SJCRH30 (cell line): Measurements from ENCODE around the gene FES. TPM values are rescaled to one million over a fixed set of nuclear protein-coding genes. Genes with fewer than 3 reads are reported as not detected.

Experiments used
- DNase-seq, 2 experiments: peaks; one replicate each; pipeline ENCODE4 v3.0.0-alpha.2; 2015 to 2020
- H3K27ac ChIP-seq: fragments of 250-450 bp; sonication (Bioruptor Pico); 2 replicates; pipeline ENCODE4 v1.5.1; 2020; ENCODE audit warnings: mild to moderate bottlenecking, moderate library complexity
- H3K27me3 ChIP-seq: fragments of 250-450 bp; sonication (Bioruptor Pico); 2 replicates; pipeline ENCODE4 v1.5.1; 2020; ENCODE audit warnings: mild to moderate bottlenecking, moderate library complexity
- H3K36me3 ChIP-seq: fragments of 250-450 bp; sonication (Bioruptor Pico); 2 replicates; pipeline ENCODE4 v1.5.1; 2020; ENCODE audit warnings: mild to moderate bottlenecking, moderate library complexity
- H3K4me1 ChIP-seq: fragments of 250-450 bp; sonication (Bioruptor Pico); 2 replicates; pipeline ENCODE4 v1.5.1; 2020; ENCODE audit warnings: mild to moderate bottlenecking, moderate library complexity
- H3K4me3 ChIP-seq: fragments of 250-450 bp; sonication (Bioruptor Pico); 2 replicates; pipeline ENCODE4 v1.5.1; 2020; ENCODE audit warnings: mild to moderate bottlenecking, moderate library complexity
- H3K9me3 ChIP-seq: fragments of 250-450 bp; sonication (Bioruptor Pico); replicated peaks from 2 replicates; pipeline ENCODE4 v1.5.1; 2020; ENCODE audit warnings: mild to moderate bottlenecking, moderate library complexity
- total RNA-seq: library from RNA; depleted of rRNA; stranded (reverse); fragments of >200 nt; shearing (Covaris generic); gene quantifications from 2 replicates; pipeline ENCODE4 v1.2.3, GENCODE V29; 2014

The FES gene
- total RNA-seq, 1 experiment from 2014 or later = 1.1 TPM

DNA sequence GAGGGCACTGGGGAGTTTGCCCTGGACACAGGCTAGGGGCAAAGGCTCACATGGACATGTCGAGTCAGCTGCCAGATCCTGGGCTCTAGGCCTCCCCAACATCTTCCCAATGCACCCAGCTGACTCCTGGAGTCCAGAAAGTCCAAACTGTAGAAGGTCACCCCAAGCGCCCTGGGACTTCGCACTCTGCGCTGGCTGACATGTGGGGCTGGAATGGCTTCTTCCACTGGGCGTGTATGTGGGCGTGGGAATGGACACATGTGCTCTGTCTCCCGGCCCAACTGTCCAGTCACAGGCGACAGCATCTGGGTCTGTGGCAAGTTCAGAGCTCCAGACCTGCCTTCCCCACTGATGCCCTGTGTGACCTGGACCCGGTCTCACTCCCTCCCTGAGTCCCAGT, 29.2 kb upstream of the FES start:
- Histone ChIP-seq H3K27ac (no peak overlapping the region), H3K4me3 (no peak overlapping the region), H3K27me3 (no peaks in the 10 kb centered on the region; the same call in 1 of the 2 replicates), H3K36me3 (no peaks in the 10 kb centered on the region), H3K9me3 (no peaks in the 10 kb centered on the region), H3K4me1 (no peaks in the 10 kb centered on the region)
- no peak for DNase-seq

- DNase-seq = no peak
- Histone ChIP-seq H3K4me1 (no peaks in the 10 kb centered on the region; the same call in 1 of the 2 replicates), H3K36me3 (no peaks in the 10 kb centered on the region), H3K4me3 (no peak overlapping the region), H3K27ac (no peak overlapping the region), H3K27me3 (no peaks in the 10 kb centered on the region; the same call in 1 of the 2 replicates), H3K9me3 (no peaks in the 10 kb centered on the region)
These were observed 27.0 kb upstream of the FES start for GRCh38 chr15:90857337-90857736.

DNA sequence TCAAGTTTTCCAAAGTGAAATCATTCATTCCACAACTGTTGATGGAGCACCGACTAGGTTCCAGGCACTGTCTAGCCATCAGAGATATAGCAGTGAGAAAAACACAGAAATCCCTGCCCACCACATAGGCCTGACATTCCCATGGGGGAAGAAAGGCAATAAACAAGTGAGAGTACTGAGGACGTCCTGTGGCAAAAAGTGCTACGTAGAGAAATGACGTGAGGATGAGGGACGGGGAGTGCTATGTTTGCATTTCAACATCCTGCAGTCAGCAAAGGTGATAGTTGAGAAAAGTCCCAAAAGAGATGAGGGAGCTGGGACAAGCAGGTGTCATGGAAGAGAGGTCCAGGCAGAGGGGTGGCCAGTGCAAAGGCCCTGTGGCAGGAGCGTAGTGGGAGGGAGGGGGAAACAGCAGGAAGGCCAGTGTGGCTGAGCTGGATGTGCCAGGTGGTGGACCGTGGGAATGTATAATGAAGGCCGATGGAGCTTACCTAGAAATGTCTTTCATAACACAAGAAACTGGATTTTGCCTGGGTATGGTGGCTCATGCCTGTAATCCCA, 26.3 kb upstream of the FES start:
- Histone ChIP-seq H3K4me1 (no peaks in the 10 kb centered on the region; the same call in 1 of the 2 replicates), H3K36me3 (no peaks in the 10 kb centered on the region), H3K27me3 (no peaks in the 10 kb centered on the region; the same call in 1 of the 2 replicates), H3K9me3 (no peaks in the 10 kb centered on the region), H3K4me3 (no peak overlapping the region), H3K27ac (no peak overlapping the region)
- DNase-seq = no peak

GRCh38 chr15:90859234-90860131, 24.8 kb upstream of the FES start:
- no peak overlapping the region for H3K4me3 ChIP-seq
- no peaks in the 10 kb centered on the region; the same call in 1 of the 2 replicates for H3K4me1 ChIP-seq
- no peaks in the 10 kb centered on the region for H3K9me3 ChIP-seq
- DNase-seq = no peak
- H3K27me3 ChIP-seq = no peaks in the 10 kb centered on the region
- H3K27ac ChIP-seq = no peak overlapping the region
- no peaks in the 10 kb centered on the region for H3K36me3 ChIP-seq

DNA sequence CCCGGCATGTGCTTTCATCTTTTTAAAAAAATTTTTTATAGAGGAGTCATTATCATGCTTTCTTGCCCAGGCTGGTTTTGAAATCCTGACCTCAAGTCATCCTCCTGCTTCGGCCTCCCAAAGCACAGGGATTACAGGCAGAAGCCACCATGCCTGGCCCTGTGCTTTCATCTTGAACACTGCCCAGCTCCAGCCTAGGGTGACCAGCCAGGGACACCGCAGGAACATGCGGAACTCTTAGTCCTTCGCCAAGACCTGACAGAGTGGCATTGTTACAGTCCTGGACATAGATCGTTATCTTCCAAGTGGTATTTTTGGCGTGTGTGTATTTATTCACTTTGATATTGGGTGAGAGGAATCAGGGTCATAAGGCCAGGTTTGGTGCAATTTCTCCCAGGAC, 23.9 kb upstream of the FES start:
- no peak overlapping the region for H3K27ac ChIP-seq
- no peak overlapping the region for H3K4me3 ChIP-seq
- no peaks in the 10 kb centered on the region for H3K36me3 ChIP-seq
- no peaks in the 10 kb centered on the region for H3K27me3 ChIP-seq
- DNase-seq = no peak
- H3K4me1 ChIP-seq = peaks cover 5% of the 10 kb centered on the region; the same call in 1 of the 2 replicates
- no peaks in the 10 kb centered on the region for H3K9me3 ChIP-seq

- Histone ChIP-seq H3K27me3 (no peaks in the 10 kb centered on the region), H3K36me3 (no peaks in the 10 kb centered on the region), H3K27ac (no peak overlapping the region), H3K4me3 (no peak overlapping the region), H3K9me3 (no peaks in the 10 kb centered on the region), H3K4me1 (peaks cover 5% of the 10 kb centered on the region; the same call in 1 of the 2 replicates)
- DNase-seq = no peak
These were observed 23.2 kb upstream of the FES start for GRCh38 chr15:90860942-90861675.

DNA sequence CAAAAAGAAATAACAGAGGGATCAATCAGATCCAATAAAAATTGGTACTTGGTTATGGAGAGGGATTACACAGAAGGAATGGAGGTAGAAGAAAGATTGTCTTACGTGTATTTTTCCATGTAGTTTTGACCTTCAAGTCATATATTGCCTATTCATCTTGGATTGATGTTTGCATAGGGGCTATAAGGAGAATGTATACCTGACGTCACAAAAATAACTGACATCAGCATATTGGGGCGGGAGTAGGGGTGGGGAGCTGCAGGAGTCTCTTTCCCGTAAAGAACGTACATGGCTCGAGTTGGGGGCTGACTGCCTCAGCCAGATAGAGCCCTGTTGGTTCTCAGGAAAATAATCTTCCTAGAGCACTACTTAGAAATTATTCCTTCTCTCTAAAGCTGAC, 21.8 kb upstream of the FES start:
- Histone ChIP-seq H3K4me1 (peaks cover 5% of the 10 kb centered on the region; the same call in 1 of the 2 replicates), H3K4me3 (no peak overlapping the region), H3K36me3 (no peaks in the 10 kb centered on the region), H3K9me3 (no peaks in the 10 kb centered on the region), H3K27me3 (no peaks in the 10 kb centered on the region), H3K27ac (no peak overlapping the region)
- DNase-seq = no peak

DNA sequence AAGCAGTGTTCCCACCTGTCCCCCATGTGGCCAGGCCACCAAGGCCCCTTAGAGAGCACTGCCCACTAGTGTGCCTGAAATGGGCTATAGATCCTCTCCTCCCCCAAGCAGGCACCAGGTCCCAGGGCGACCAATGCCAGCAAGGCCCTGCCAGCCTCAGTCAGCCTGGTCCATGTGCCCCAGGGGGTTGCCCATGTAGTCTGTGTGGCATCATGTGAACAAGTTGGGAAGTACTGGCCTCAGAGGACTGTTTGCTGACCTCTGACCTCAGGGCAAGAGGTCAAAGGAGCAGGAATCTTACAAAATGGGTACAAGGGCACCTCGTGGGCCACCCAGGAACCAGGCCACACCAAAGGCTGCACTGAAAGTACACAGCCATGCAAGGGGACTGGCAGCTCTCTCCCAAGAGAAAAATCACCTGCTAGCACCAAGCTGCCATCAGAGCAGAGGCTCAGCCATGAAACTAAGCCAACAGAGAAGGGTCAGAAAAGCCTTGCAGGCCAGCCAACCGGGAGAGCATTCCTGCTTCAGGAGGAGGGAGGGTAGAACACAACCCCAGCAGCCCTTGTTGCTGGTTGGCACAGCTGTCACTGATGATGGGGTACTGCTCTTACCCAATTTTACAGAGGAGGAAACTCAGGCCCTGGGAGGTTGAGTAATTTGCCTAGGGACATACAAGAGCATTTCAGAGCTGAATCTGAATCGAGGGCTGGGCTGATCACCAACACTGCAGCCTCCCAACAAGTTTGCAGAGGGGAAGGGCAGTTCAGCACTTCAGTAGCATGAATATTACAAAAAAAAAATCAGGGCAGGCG, 21.1 kb upstream of the FES start:
- Histone ChIP-seq H3K4me1 (peaks cover 5% of the 10 kb centered on the region; the same call in 1 of the 2 replicates), H3K36me3 (no peaks in the 10 kb centered on the region), H3K27ac (no peak overlapping the region), H3K4me3 (no peak overlapping the region), H3K27me3 (no peaks in the 10 kb centered on the region), H3K9me3 (no peaks in the 10 kb centered on the region)
- peak in 1 of 2 experiments; percentile 40 for DNase-seq

GRCh38 chr15:90863987-90864386, 20.3 kb upstream of the FES start:
- H3K4me3 ChIP-seq = no peak overlapping the region
- no peaks in the 10 kb centered on the region for H3K27me3 ChIP-seq
- H3K36me3 ChIP-seq = no peaks in the 10 kb centered on the region
- no peak overlapping the region for H3K27ac ChIP-seq
- H3K4me1 ChIP-seq = peaks cover 11% of the 10 kb centered on the region
- no peaks in the 10 kb centered on the region for H3K9me3 ChIP-seq
- no peak for DNase-seq

DNA sequence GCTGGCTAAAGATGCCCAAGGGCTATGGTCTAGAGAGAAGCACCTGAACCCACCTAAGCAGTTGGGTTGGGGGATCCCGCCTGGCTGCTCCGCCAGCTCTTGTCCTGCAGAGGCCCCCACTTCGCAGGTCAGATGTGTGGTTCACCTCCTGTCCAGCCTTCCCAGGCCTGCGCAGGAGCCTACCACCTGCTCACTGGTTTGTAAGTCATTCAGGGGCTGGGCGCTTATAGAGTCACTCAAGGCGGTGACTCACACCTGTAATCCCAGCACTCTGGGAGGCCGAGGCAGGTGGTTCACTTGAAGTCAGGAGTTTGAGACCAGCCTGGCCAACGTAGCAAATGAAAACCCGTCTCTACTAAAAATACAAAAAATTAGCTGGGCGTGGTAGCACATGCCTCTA, 19.8 kb upstream of the FES start:
- Histone ChIP-seq H3K27ac (no peak overlapping the region), H3K27me3 (no peaks in the 10 kb centered on the region), H3K9me3 (no peaks in the 10 kb centered on the region), H3K4me3 (no peak overlapping the region), H3K36me3 (no peaks in the 10 kb centered on the region), H3K4me1 (peaks cover 16% of the 10 kb centered on the region)
- peak; percentile 63 to 70 for DNase-seq

- no peak for DNase-seq
- H3K4me1 ChIP-seq = peaks cover 23% of the 10 kb centered on the region
- H3K9me3 ChIP-seq = no peaks in the 10 kb centered on the region
- no peaks in the 10 kb centered on the region for H3K27me3 ChIP-seq
- no peak overlapping the region for H3K27ac ChIP-seq
- no peak overlapping the region for H3K4me3 ChIP-seq
- no peaks in the 10 kb centered on the region for H3K36me3 ChIP-seq
These were observed 18.6 kb upstream of the FES start for GRCh38 chr15:90865702-90866101.

DNA sequence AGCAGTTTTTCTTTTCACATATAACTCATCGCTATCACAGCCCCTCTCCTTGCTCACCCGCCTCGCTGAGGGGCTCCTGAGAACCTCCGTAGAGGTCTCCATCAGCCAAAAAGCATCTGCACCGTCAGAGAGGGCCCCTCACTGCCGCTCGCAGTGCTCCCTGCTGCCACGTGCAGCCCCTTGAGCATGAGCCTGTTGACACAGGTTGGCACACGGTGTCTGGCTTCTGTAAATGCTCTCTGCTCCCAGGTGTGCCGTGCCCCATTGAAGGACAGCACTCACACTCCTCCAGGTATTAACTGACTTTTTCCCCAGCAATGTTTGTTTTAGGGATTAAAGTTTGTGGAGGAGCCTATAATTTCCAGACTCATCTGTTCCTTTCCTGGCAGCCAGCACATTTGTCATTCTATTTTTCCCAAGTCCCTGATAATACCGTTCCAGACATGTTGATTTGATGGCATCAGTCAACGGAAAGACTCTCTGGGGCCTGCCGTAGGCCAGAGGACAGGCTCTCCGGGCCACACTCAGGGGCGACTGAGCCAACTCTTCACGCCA, 18.1 kb upstream of the FES start:
- Histone ChIP-seq H3K27ac (no peak overlapping the region), H3K9me3 (no peaks in the 10 kb centered on the region)

DNA sequence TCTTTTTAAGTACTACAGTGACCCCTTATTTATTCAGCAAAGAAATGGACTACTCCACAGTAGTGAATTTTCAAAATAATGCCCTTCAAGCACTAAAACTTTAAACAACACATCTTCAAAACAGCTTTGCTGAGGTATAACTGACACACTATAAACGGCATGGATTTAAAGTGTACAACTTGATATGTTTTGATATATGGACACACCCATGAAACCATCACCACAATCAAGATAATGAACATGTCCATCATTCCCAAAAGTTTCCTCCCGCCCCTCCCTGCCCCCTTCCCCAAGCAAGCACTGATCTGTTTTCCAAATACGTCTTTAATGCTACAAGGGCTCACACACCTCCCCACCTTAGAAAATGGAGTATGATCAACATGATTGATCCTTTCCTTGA, 17.5 kb upstream of the FES start:
- Histone ChIP-seq H3K4me1 (peaks cover 23% of the 10 kb centered on the region), H3K9me3 (no peaks in the 10 kb centered on the region), H3K27me3 (no peaks in the 10 kb centered on the region)

More for the DNA sequence above, 18.1 kb upstream of the FES start:
- no peak for DNase-seq
- Histone ChIP-seq H3K36me3 (no peaks in the 10 kb centered on the region), H3K27me3 (no peaks in the 10 kb centered on the region), H3K4me1 (peaks cover 23% of the 10 kb centered on the region), H3K4me3 (no peak overlapping the region)

GRCh38 chr15:90868261-90868689, 16.0 kb upstream of the FES start, which contains the start of gene FURIN:
Gene FURIN, plus strand, starts transcription at chr15:90868588. Its CDS starts 7,153 bp downstream, at chr15:90875741.
- Histone ChIP-seq H3K4me1 (peaks cover 35% of the 10 kb centered on the region), H3K36me3 (no peaks in the 10 kb centered on the region), H3K4me3 (no peak within 1 kb of the TSS), H3K27ac (peak within 1 kb of the TSS; percentile 11), H3K27me3 (no peaks in the 10 kb centered on the region), H3K9me3 (no peaks in the 10 kb centered on the region)
- DNase-seq = no peak

More for the DNA sequence above, 17.5 kb upstream of the FES start:
- Histone ChIP-seq H3K4me3 (no peak overlapping the region), H3K36me3 (no peaks in the 10 kb centered on the region), H3K27ac (no peak overlapping the region)
- DNase-seq = no peak
